ENCODE results near the gene TBXAS1.

Gene TBXAS1

DNA sequence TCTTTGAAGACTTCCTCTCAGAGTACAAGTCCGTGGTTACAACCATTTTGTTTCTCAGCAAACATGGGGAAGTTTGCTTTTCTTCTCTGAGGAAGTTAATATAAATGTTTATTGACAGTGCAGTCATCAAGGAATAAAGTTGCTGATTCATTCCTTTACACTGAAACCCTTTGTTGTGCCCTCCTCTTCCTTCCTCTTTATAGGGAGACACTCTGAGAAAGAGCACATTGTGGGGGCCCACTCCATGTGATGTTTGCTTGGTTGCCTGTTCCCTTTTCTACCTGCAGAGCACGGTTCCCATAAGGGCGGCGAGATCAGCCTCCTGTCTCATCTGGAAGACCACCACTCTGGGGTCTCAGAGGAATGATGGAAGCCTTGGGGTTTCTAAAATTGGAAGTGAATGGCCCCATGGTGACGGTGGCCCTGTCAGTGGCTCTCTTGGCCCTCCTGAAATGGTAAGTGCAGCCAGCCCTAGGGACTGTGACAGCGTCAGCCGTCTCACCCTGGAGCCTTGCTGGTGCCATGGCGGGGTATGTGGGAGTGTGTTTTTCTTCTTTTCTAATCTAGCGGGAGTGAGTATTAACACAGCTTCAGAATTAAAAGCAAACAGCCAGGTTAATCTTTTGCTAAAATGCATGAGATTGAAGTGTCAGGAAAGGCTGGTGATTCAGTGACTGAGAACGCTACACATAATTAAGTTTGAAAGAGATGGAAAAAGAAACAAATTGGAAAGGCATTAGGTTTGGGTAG, at the start of gene TBXAS1:
Gene TBXAS1 (plus strand): TSS at position 240 of the 750 bp plus-strand sequence. CDS start 127 bp downstream, at position 367.
- H3K27ac ChIP-seq: peak within 1 kb of the TSS; percentile 33
- TF ChIP-seq, protein P1, sequence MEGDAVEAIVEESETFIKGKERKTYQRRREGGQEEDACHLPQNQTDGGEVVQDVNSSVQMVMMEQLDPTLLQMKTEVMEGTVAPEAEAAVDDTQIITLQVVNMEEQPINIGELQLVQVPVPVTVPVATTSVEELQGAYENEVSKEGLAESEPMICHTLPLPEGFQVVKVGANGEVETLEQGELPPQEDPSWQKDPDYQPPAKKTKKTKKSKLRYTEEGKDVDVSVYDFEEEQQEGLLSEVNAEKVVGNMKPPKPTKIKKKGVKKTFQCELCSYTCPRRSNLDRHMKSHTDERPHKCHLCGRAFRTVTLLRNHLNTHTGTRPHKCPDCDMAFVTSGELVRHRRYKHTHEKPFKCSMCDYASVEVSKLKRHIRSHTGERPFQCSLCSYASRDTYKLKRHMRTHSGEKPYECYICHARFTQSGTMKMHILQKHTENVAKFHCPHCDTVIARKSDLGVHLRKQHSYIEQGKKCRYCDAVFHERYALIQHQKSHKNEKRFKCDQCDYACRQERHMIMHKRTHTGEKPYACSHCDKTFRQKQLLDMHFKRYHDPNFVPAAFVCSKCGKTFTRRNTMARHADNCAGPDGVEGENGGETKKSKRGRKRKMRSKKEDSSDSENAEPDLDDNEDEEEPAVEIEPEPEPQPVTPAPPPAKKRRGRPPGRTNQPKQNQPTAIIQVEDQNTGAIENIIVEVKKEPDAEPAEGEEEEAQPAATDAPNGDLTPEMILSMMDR (conservative IDR thresholded peaks at IDR 0.05): no peak
- no peak for TF ChIP-seq ZFX (IDR thresholded peaks at IDR 0.05)

- no peak overlapping the region for H3K27ac ChIP-seq
- TF ChIP-seq ZFX (IDR thresholded peaks at IDR 0.05): no peak
- TF ChIP-seq, protein P1 (conservative IDR thresholded peaks at IDR 0.05): no peak
These were observed 46.1 kb upstream of the TBXAS1 start for GRCh38 chr7:139782932-139783331.

GRCh38 chr7:139783647-139784385, 45.2 kb upstream of the TBXAS1 start:
- TF ChIP-seq, protein P1 (conservative IDR thresholded peaks at IDR 0.05): no peak
- TF ChIP-seq ZFX (IDR thresholded peaks at IDR 0.05): no peak
- H3K27ac ChIP-seq: no peak overlapping the region; the same call in 1 of the 2 replicates

DNA sequence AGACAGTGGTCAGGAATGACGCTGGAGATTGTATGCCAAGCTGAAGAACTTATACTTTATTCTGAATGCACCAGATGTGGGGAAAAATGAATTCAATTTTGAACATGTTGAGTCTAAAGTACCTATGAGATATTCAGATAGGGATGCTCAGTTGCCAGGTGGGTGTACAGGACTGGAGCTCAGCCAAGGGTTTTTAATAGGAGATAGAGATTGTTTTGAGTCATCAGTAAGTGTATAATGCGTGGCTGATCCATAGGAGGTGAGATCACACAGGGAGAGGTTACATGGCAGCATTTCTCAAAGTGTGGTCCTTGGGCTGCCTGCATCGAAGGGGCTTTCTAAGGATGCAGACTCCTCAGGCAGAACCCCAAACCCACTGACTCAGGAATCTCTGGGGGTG, 44.4 kb upstream of the TBXAS1 start:
- H3K27ac ChIP-seq: no peak overlapping the region
- TF ChIP-seq ZFX (IDR thresholded peaks at IDR 0.05): no peak
- TF ChIP-seq, protein P1 (conservative IDR thresholded peaks at IDR 0.05): no peak

- H3K27ac ChIP-seq: no peak overlapping the region
- TF ChIP-seq, protein P1 (conservative IDR thresholded peaks at IDR 0.05): no peak
- no peak for TF ChIP-seq ZFX (IDR thresholded peaks at IDR 0.05)
These were observed 37.7 kb upstream of the TBXAS1 start for GRCh38 chr7:139791316-139791715.

GRCh38 chr7:139797607-139798006, 31.5 kb upstream of the TBXAS1 start:
- H3K27ac ChIP-seq: no peak overlapping the region
- TF ChIP-seq, protein P1 (conservative IDR thresholded peaks at IDR 0.05): no peak
- no peak for TF ChIP-seq ZFX (IDR thresholded peaks at IDR 0.05)

DNA sequence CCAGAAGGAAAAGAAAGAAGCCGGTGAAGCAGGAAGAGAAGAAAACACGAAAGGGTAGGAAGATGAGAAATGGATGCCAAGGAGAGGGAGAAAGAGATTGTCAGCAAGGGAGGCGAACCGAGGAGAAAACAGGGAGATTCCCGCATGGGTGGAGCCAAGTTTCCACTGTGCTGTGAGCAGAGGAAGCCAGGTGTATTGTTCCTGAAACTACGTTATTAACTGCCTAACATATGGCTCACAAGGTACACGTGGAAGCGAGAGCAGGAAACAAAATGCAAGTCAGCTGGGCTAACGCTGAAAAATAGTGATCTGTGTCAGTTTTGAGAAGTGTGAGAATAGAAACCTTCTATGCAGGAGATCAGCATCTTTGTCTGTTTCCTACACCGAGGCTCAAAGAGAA, 30.8 kb upstream of the TBXAS1 start:
- no peak overlapping the region for H3K27ac ChIP-seq
- TF ChIP-seq, protein P1 (conservative IDR thresholded peaks at IDR 0.05): no peak
- TF ChIP-seq ZFX (IDR thresholded peaks at IDR 0.05): no peak
